HG02981 (cell line): ENCODE data around the gene BLNK.
"Not testable (repeated sequence)": the region's sequence is repeated elsewhere in the genome, so short reads cannot be mapped to it uniquely, and the experiment has no call there.

ENCODE experiments used
- ATAC-seq: cut with Tn5 transposase; IDR thresholded peaks from one replicate; pipeline ENCODE4 v1.9.1; 2021; ENCODE audit warnings: mild to moderate bottlenecking, moderate library complexity; ENCODE audit not compliant: unreplicated experiment

BLNK gene

GRCh38 chr10:96230527-96230926 is 40.8 kb downstream of the BLNK start:
- ATAC-seq: no peak

- no peak for ATAC-seq
Measured at GRCh38 chr10:96229568-96230030, 41.8 kb downstream of the BLNK start.

DNA sequence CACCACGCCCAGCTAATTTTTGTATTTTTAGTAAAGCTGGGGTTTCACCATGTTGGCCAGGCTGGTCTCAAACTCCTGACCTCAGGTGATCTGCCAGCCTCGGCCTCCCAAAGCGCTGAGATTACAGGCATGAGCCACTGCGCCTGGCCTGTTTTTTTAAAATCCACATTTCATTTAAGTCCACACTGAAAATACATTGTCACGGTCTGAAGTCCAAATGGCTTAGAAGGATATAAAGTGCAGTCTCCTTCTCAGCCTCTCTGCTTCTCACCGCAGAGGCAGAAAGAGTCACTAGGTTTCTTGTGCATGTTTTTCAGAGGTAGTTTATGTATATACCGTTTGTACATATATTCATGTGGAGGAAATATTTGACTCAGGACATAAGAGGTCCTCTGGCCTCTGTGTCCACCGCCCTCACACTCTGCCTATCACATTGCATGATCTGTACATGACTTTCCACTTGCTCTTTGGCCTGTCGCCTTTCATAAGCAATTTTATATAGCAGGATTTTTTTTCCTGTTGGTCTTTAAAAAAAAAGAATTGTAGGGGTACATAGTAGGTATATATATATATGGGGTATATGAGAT is 42.9 kb downstream of the BLNK start:
- ATAC-seq: no peak

- ATAC-seq: no peak
Measured at GRCh38 chr10:96227206-96227605, 44.2 kb downstream of the BLNK start.

DNA sequence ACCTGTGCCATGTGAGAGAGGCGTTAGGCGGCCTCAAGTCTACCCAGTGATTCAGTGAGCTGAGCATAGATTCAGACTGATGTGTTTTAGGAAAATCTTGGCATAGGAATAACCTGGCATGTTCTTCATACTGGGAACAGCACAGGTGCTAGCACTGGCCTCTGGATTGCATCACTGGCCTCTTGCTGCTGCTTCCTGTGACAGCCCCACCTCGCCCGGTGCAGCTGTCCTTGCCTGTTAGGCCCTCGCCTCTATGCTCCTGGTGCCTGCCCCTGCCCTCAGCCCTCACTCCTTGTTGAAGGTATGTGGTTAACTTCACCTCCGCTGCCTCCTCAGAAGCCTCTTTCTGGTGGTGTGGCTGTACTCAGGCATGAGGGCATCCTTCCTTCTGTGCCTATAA is 46.2 kb downstream of the BLNK start:
- no peak for ATAC-seq

- ATAC-seq: no peak
Measured at GRCh38 chr10:96222908-96223307, 48.5 kb downstream of the BLNK start.

- ATAC-seq: no peak
Measured at GRCh38 chr10:96222441-96222840, 48.9 kb downstream of the BLNK start.

GRCh38 chr10:96218826-96219225 is 52.5 kb downstream of the BLNK start:
- ATAC-seq: no peak

- no peak for ATAC-seq
Measured at GRCh38 chr10:96217711-96218110, 53.7 kb downstream of the BLNK start.

DNA sequence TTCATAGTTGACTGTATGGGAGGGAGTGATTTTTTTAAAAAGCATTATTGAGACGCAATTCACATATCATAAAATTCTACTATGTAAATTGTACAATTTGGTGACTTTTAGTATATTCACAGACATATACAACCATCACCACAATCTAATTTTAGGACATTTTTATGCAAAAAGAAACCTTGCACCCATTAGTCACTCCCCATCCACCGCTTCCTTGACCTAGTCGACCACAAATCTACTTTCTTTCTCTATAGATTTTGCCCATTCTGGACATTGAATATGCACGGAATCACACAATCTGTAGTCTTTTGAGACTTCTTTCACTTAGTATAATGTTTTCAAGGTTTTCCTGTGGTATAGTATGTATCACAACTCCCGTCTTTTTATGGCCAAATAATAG is 54.6 kb downstream of the BLNK start:
- no peak for ATAC-seq

- ATAC-seq: no peak
Measured at GRCh38 chr10:96212911-96213310, 58.5 kb downstream of the BLNK start.

GRCh38 chr10:96211764-96212163 is 59.6 kb downstream of the BLNK start:
- ATAC-seq: no peak

DNA sequence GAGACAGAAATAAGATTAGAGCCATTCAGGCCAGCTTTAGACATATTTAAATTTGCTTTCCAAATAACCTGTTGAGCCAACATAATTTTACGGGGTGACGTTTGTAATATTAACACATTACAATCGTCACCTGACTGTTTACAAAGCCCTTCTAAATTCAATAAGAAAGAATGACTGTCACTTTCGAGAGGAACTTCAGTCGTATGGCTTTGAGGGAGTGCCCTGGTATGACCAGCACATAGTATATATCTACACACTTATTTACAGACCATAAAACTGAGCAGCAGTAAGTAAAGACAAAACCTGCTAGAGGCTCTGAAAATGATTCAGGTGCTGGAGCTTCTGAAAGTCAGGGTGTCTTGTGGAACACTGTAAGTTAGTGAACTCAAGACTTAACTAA is 62.4 kb downstream of the BLNK start:
- no peak for ATAC-seq

- no peak for ATAC-seq
Measured at GRCh38 chr10:96208271-96208670, 63.1 kb downstream of the BLNK start.

DNA sequence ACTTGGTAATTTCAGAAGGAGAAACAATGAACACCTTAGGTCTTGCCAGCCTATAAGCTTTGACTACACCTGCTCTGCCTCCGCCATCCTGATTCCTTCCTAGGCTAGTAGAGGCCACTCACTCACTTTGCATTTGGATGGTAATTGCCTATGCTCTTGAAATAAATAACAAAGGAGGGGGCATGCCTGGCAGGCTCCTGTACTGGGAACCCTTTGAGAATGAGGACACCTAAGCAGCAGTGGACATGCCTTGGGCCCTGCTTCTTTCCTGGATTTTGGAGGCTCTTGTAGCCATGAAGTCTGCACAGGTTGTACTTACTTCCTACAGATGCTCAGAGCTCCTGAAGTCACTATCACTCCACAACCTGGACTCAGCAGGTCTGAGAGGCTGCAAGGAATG is 65.8 kb downstream of the BLNK start:
- ATAC-seq: no peak

DNA sequence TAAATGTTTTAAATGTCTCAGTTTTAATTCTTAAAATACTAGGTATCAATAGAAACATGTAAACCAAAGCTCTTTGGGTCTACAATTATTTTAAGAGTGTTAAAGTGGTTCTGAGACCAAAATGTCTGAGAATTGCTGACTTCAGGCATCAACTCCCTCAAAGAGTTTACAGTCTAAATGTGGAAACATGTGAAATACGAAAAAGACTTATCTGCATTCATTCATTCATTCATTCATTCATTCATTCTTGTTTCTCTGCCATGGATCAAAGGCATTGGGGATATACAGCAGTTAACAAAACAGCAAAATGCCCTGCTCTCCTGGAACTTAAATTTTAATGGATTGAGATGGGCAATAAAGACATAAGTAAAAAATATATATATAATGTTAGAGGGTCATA is 69.8 kb downstream of the BLNK start:
- ATAC-seq: no peak

- ATAC-seq: not testable (repeated sequence)
Measured at GRCh38 chr10:96189505-96189904, 81.9 kb downstream of the BLNK start.

DNA sequence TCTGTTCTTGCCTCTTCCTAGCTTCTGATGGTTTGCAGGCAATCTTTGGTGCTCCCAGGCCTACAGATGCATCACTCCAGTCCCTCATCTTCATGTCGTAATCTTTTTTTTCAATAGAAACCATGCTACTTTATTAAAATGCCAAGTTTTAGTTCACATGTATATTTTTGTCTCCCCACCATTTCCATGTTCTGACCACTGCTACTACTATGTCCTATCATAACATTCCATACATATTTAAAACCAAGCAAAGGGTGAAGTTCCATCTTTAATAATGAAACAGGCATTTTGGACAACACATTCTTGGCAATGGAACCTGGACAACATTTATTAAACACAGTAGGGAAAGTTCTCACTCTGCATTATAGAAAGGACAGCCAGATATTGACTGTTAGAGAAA is 82.5 kb downstream of the BLNK start:
- ATAC-seq: no peak

DNA sequence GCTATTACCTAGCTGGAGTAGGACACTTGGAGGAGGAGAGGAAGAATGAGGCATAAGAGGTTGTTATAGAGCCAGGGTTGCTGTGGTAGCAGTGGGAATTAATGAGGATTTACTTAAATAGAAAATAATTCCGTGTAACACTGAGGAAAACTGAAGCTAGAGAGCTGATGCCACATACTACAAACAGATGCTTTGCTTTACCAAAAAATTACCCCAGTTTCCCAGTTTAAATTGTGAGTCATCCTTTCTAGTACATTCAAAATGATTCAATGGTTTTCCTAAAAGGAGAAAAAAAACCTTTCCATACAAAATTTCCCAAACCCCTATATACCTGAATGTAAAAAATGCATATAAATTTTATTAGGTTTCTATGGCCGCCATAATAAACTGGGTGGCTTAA is 82.9 kb downstream of the BLNK start:
- ATAC-seq: no peak

GRCh38 chr10:96176985-96177384 is 94.4 kb downstream of the BLNK start:
- ATAC-seq: no peak

GRCh38 chr10:96172666-96173065 is 98.7 kb downstream of the BLNK start:
- no peak for ATAC-seq

DNA sequence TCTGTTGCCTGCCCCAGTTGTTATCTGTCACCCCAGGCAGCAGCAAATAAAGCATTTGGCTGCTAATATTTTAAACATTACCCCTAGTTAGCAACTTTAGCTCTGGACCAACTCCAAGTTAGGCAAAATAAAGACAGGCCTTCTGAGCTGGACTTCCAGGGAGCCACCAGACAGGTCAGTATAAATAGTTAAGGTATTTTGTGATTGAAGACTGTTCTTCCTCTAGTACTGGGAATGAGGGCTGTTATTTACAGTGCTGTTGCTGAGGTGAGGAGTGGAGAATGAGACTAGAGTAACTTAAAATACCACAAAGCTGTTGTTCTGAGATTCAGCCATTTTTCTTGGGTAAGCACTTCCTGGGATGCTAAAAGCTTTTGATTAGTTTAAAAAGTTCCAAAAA is 101.1 kb downstream of the BLNK start:
- ATAC-seq: no peak

- ATAC-seq: no peak
Measured at GRCh38 chr10:96168546-96168945, 102.8 kb downstream of the BLNK start.
